ENCODE results near the gene CDH3.

GRCh38 chr16:68696514-68696913 is 51.4 kb downstream of the CDH3 start:
- no peak for TF ChIP-seq JUN (IDR thresholded peaks at IDR 0.05)
- TF ChIP-seq CTCF (IDR thresholded peaks at IDR 0.05) = no peak
- TF ChIP-seq PBX3 (IDR thresholded peaks at IDR 0.05) = no peak
- no peak for TF ChIP-seq ESRRA (IDR thresholded peaks at IDR 0.05; ENCODE audit: borderline replicate concordance, low read length)
- TF ChIP-seq RAD21 (conservative IDR thresholded peaks at IDR 0.05 in 1 of 2, IDR thresholded peaks at IDR 0.05 in 1 of 2) = no peak
- no peak for TF ChIP-seq KDM1A (IDR thresholded peaks at IDR 0.05; ENCODE audit: low read depth)
- TF ChIP-seq HMGXB4 (CRISPR knock-in tag; IDR thresholded peaks at IDR 0.05; ENCODE audit: borderline replicate concordance) = no peak
